ENCODE data around the gene STARD3NL.

DNA sequence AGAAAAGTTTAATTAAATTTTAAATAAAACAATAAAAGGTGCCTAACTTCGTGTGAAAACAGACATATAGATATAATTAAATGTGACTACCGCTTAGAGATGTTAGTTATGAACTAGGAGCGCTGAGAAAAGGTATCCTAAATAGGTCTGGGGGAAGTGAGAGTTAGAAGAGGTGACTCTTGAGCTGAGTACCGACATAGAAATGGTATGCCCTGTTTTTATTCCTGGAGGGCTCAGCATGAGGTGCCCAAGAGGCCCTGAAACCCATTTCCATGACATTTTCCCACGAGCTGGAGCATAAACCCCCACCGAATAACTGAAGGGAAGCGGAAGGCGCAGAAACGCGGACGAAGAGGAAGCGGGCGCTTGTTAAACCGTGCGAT, 433 bp upstream of the STARD3NL start:
- TF ChIP-seq POLR2A (IDR thresholded peaks at IDR 0.05; ENCODE audit: low read length), result no peak
- no peak for TF ChIP-seq GATA1 (IDR thresholded peaks at IDR 0.05; ENCODE audit: low read depth, low read length)

Measured in erythroblast (primary cell).